ENCODE results near the gene ATAD3B. TPM values are rescaled to one million over a fixed set of nuclear protein-coding genes. Genes with fewer than 3 reads are reported as not detected.
"Not testable (repeated sequence)": the region's sequence is repeated elsewhere in the genome, so short reads cannot be mapped to it uniquely, and the experiment has no call there.

Gene ATAD3B
- polyA plus RNA-seq, 4 donors, result 17.4 to 34.5 (median 19.4) TPM

- Histone ChIP-seq H3K9me3 (ENCODE audit: control insufficient read depth in 2 of 2, insufficient read depth in 1 of 2, low read depth in 1 of 2, low read length in 1 of 2) (peaks cover 0 to 2% of the 10 kb centered on the region in 2 donors), H3K4me3 (ENCODE audit: low read depth in 1 of 3, low read length in 3 of 3) (no peak overlapping the region), H3K27ac (ENCODE audit: low read depth in 1 of 3, low read length in 2 of 3) (no peak overlapping the region), H3K27me3 (ENCODE audit: control insufficient read depth in 3 of 3, insufficient read depth in 3 of 3, low read length in 3 of 3) (peaks cover 0 to 6% (median 0%) of the 10 kb centered on the region in 3 donors), H3K36me3 (ENCODE audit: control insufficient read depth in 3 of 3, insufficient read depth in 2 of 3, low read depth in 1 of 3, low read length in 3 of 3) (no peaks in the 10 kb centered on the region), H3K4me1 (ENCODE audit: control insufficient read depth in 3 of 3, insufficient read depth in 2 of 3, low read depth in 1 of 3, low read length in 2 of 3) (peaks cover 0 to 36% (median 0%) of the 10 kb centered on the region in 3 donors)
- whole genome bisulfite sequencing, 3 donors, result 10 to 31% (median 24%) methylated on average over 11 to 19 of the region's 19 CpGs
- no peak for FAIRE-seq
- no peak for DNase-seq
Measured at GRCh38 chr1:1426496-1427105, 45.0 kb upstream of the ATAD3B start.

GRCh38 chr1:1427106-1427819 lies 44.3 kb upstream of the ATAD3B start:
- no peak for FAIRE-seq
- peaks cover 0 to 43% (median 2%) of the 10 kb centered on the region in 3 donors for H3K4me1 ChIP-seq (ENCODE audit: control insufficient read depth in 3 of 3, insufficient read depth in 2 of 3, low read depth in 1 of 3, low read length in 2 of 3)
- H3K36me3 ChIP-seq (ENCODE audit: control insufficient read depth in 3 of 3, insufficient read depth in 2 of 3, low read depth in 1 of 3, low read length in 3 of 3), result no peaks in the 10 kb centered on the region
- H3K27ac ChIP-seq (ENCODE audit: low read depth in 1 of 3, low read length in 2 of 3), result no peak overlapping the region
- peaks cover 0 to 2% of the 10 kb centered on the region in 2 donors for H3K9me3 ChIP-seq (ENCODE audit: control insufficient read depth in 2 of 2, insufficient read depth in 1 of 2, low read depth in 1 of 2, low read length in 1 of 2)
- peaks cover 0 to 6% (median 0%) of the 10 kb centered on the region in 3 donors for H3K27me3 ChIP-seq (ENCODE audit: control insufficient read depth in 3 of 3, insufficient read depth in 3 of 3, low read length in 3 of 3)
- no peak overlapping the region for H3K4me3 ChIP-seq (ENCODE audit: low read depth in 1 of 3, low read length in 3 of 3)
- no peak for DNase-seq
- WGBS, 3 donors, result 9 to 22% (median 11%) methylated on average over 34 to 66 of the region's 66 CpGs

GRCh38 chr1:1427820-1428148 lies 43.8 kb upstream of the ATAD3B start:
- no peak overlapping the region for H3K4me3 ChIP-seq (ENCODE audit: low read depth in 1 of 3, low read length in 3 of 3)
- peaks cover 0 to 6% (median 0%) of the 10 kb centered on the region in 3 donors for H3K27me3 ChIP-seq (ENCODE audit: control insufficient read depth in 3 of 3, insufficient read depth in 3 of 3, low read length in 3 of 3)
- WGBS, 3 donors, result 0 to 2% (median 2%) methylated on average over 7 to 20 of the region's 22 CpGs
- peaks cover 0 to 48% (median 5%) of the 10 kb centered on the region in 3 donors for H3K4me1 ChIP-seq (ENCODE audit: control insufficient read depth in 3 of 3, insufficient read depth in 2 of 3, low read depth in 1 of 3, low read length in 2 of 3)
- DNase-seq (no peak), FAIRE-seq (no peak)
- peaks cover 0 to 2% of the 10 kb centered on the region in 2 donors for H3K9me3 ChIP-seq (ENCODE audit: control insufficient read depth in 2 of 2, insufficient read depth in 1 of 2, low read depth in 1 of 2, low read length in 1 of 2)
- H3K36me3 ChIP-seq (ENCODE audit: control insufficient read depth in 3 of 3, insufficient read depth in 2 of 3, low read depth in 1 of 3, low read length in 3 of 3), result no peaks in the 10 kb centered on the region
- H3K27ac ChIP-seq (ENCODE audit: low read depth in 1 of 3, low read length in 2 of 3), result no peak overlapping the region

GRCh38 chr1:1428174-1428573 lies 43.4 kb upstream of the ATAD3B start:
- Histone ChIP-seq H3K36me3 (ENCODE audit: control insufficient read depth in 3 of 3, insufficient read depth in 2 of 3, low read depth in 1 of 3, low read length in 3 of 3) (no peaks in the 10 kb centered on the region), H3K4me3 (ENCODE audit: low read depth in 1 of 3, low read length in 3 of 3) (no peak overlapping the region), H3K27ac (ENCODE audit: low read depth in 1 of 3, low read length in 2 of 3) (peak overlapping the region in 1 of 3 donors; percentile 34), H3K9me3 (ENCODE audit: control insufficient read depth in 2 of 2, insufficient read depth in 1 of 2, low read depth in 1 of 2, low read length in 1 of 2) (peaks cover 0 to 2% of the 10 kb centered on the region in 2 donors), H3K27me3 (ENCODE audit: control insufficient read depth in 3 of 3, insufficient read depth in 3 of 3, low read length in 3 of 3) (peaks cover 0 to 6% (median 0%) of the 10 kb centered on the region in 3 donors), H3K4me1 (ENCODE audit: control insufficient read depth in 3 of 3, insufficient read depth in 2 of 3, low read depth in 1 of 3, low read length in 2 of 3) (peaks cover 0 to 52% (median 5%) of the 10 kb centered on the region in 3 donors)
- no peak for DNase-seq
- WGBS, 3 donors, result 71 to 78% (median 76%) methylated on average over 13 to 19 of the region's 19 CpGs
- FAIRE-seq, result no peak

- not testable (repeated sequence) for DNase-seq; H3K27ac ChIP-seq (ENCODE audit: low read depth in 1 of 3, low read length in 2 of 3); FAIRE-seq; H3K9me3 ChIP-seq (ENCODE audit: control insufficient read depth in 2 of 2, insufficient read depth in 1 of 2, low read depth in 1 of 2, low read length in 1 of 2); H3K36me3 ChIP-seq (ENCODE audit: control insufficient read depth in 3 of 3, insufficient read depth in 2 of 3, low read depth in 1 of 3, low read length in 3 of 3); H3K27me3 ChIP-seq (ENCODE audit: control insufficient read depth in 3 of 3, insufficient read depth in 3 of 3, low read length in 3 of 3); H3K4me3 ChIP-seq (ENCODE audit: low read depth in 1 of 3, low read length in 3 of 3)
- 87 to 96% (median 95%) methylated on average over 4 to 6 of the region's 6 CpGs for WGBS, 3 donors
- peaks cover 0 to 60% (median 6%) of the 10 kb centered on the region in 3 donors for H3K4me1 ChIP-seq (ENCODE audit: control insufficient read depth in 3 of 3, insufficient read depth in 2 of 3, low read depth in 1 of 3, low read length in 2 of 3)
Measured at GRCh38 chr1:1428967-1429366, 42.6 kb upstream of the ATAD3B start.

GRCh38 chr1:1429671-1430073 lies 41.9 kb upstream of the ATAD3B start:
- peaks cover 0 to 67% (median 6%) of the 10 kb centered on the region in 3 donors for H3K4me1 ChIP-seq (ENCODE audit: control insufficient read depth in 3 of 3, insufficient read depth in 2 of 3, low read depth in 1 of 3, low read length in 2 of 3)
- 54 to 67% (median 61%) methylated on average over 6 of the region's 6 CpGs for WGBS, 3 donors
- H3K9me3 ChIP-seq (ENCODE audit: control insufficient read depth in 2 of 2, insufficient read depth in 1 of 2, low read depth in 1 of 2, low read length in 1 of 2), result peaks cover 0 to 2% of the 10 kb centered on the region in 2 donors
- H3K36me3 ChIP-seq (ENCODE audit: control insufficient read depth in 3 of 3, insufficient read depth in 2 of 3, low read depth in 1 of 3, low read length in 3 of 3), result no peaks in the 10 kb centered on the region
- DNase-seq, result no peak
- no peak for FAIRE-seq
- H3K27me3 ChIP-seq (ENCODE audit: control insufficient read depth in 3 of 3, insufficient read depth in 3 of 3, low read length in 3 of 3), result peaks cover 0 to 6% (median 0%) of the 10 kb centered on the region in 3 donors
- peak overlapping the region in 1 of 3 donors; percentile 39 for H3K4me3 ChIP-seq (ENCODE audit: low read depth in 1 of 3, low read length in 3 of 3)
- H3K27ac ChIP-seq (ENCODE audit: low read depth in 1 of 3, low read length in 2 of 3), result peak overlapping the region in 2 of 3 donors; percentile 84 to 96

- DNase-seq (peak in 1 of 2 donors; percentile 85), FAIRE-seq (no peak)
- WGBS, 3 donors, result 34 to 41% (median 40%) methylated on average over 31 to 35 of the region's 35 CpGs
- Histone ChIP-seq H3K9me3 (ENCODE audit: control insufficient read depth in 2 of 2, insufficient read depth in 1 of 2, low read depth in 1 of 2, low read length in 1 of 2) (peaks cover 0 to 2% of the 10 kb centered on the region in 2 donors), H3K4me3 (ENCODE audit: low read depth in 1 of 3, low read length in 3 of 3) (peak overlapping the region in 1 of 3 donors; percentile 39), H3K4me1 (ENCODE audit: control insufficient read depth in 3 of 3, insufficient read depth in 2 of 3, low read depth in 1 of 3, low read length in 2 of 3) (peaks cover 0 to 73% (median 6%) of the 10 kb centered on the region in 3 donors), H3K36me3 (ENCODE audit: control insufficient read depth in 3 of 3, insufficient read depth in 2 of 3, low read depth in 1 of 3, low read length in 3 of 3) (no peaks in the 10 kb centered on the region), H3K27me3 (ENCODE audit: control insufficient read depth in 3 of 3, insufficient read depth in 3 of 3, low read length in 3 of 3) (peaks cover 0 to 6% (median 0%) of the 10 kb centered on the region in 3 donors), H3K27ac (ENCODE audit: low read depth in 1 of 3, low read length in 2 of 3) (peak overlapping the region in 2 of 3 donors; percentile 84 to 96)
Measured at GRCh38 chr1:1430114-1430982, 41.2 kb upstream of the ATAD3B start.
